GM12878 (cell line): Measurements from ENCODE around the gene GMDS. TPM values are rescaled to one million over a fixed set of nuclear protein-coding genes. Genes with fewer than 3 reads are reported as not detected.

ENCODE experiments used
- BCLAF1 ChIP-seq: fragments of 450-650 bp; IDR thresholded peaks from 2 replicates; pipeline ENCODE4 v1.6.1; 2017; ENCODE audit warnings: antibody characterized with exemption, mild to moderate bottlenecking, moderate library complexity
- CBX5 ChIP-seq: sonication (generic); IDR thresholded peaks from 2 replicates; pipeline ENCODE4 v1.6.1; 2016; ENCODE audit warnings: low read depth, moderate library complexity, mild to moderate bottlenecking, inconsistent platforms
- CHD1 ChIP-seq: IDR thresholded peaks from 2 replicates; pipeline ENCODE4 v1.6.1; 2012; ENCODE audit warnings: low read depth, low read length, improper control_type of control experiment
- EGR1 ChIP-seq, 2 experiments: IDR thresholded peaks; 1 replicate in 1 of 2; 2 replicates in 1 of 2; pipeline ENCODE4 v1.6.1; 2011 to 2012; ENCODE audit warnings: low read depth in 2 of 2, low read length in 2 of 2, borderline replicate concordance in 1 of 2, mild to moderate bottlenecking in 1 of 2, moderate library complexity in 1 of 2
- ESRRA ChIP-seq: IDR thresholded peaks from 2 replicates; pipeline ENCODE4 v1.6.1; 2012; ENCODE audit warnings: mild to moderate bottlenecking, low read length, improper control_type of control experiment
- ETV6 ChIP-seq, 2 experiments: fragments of 450-650 bp in 1 of 2; IDR thresholded peaks in 1 of 2; conservative IDR thresholded peaks in 1 of 2; 2 replicates each; pipeline ENCODE4 v1.6.1; 2014; ENCODE audit warnings: antibody characterized with exemption in 1 of 2, borderline replicate concordance in 1 of 2, low read depth in 1 of 2, mild to moderate bottlenecking in 1 of 2, moderate library complexity in 1 of 2
- IKZF2 ChIP-seq, 2 experiments: fragments of 450-650 bp; IDR thresholded peaks; 2 replicates each; pipeline ENCODE4 v1.6.1; 2017; ENCODE audit warnings: mild to moderate bottlenecking in 2 of 2, moderate library complexity in 2 of 2
- MAX ChIP-seq: IDR thresholded peaks from 2 replicates; pipeline ENCODE4 v1.6.1; 2012; ENCODE audit warnings: low read depth, low read length, improper control_type of control experiment
- MEF2A ChIP-seq: IDR thresholded peaks from 2 replicates; pipeline ENCODE4 v1.6.1; 2011; ENCODE audit warnings: low read depth, mild to moderate bottlenecking, low read length, moderate library complexity; ENCODE audit not compliant: insufficient read depth
- MTA2 ChIP-seq: fragments of 450-650 bp; IDR thresholded peaks from 2 replicates; pipeline ENCODE4 v1.6.1; 2016; ENCODE audit warnings: low read depth, mild to moderate bottlenecking, moderate library complexity
- MYB ChIP-seq: fragments of 150-350 bp; IDR thresholded peaks from 2 replicates; pipeline ENCODE4 v1.6.1; 2014; ENCODE audit warnings: mild to moderate bottlenecking, low read depth, low read length, borderline replicate concordance
- NR2C1 ChIP-seq: fragments of 450-650 bp; IDR thresholded peaks from 2 replicates; pipeline ENCODE4 v1.6.1; 2017; ENCODE audit warnings: antibody characterized with exemption, mild to moderate bottlenecking, moderate library complexity
- NR2C2 ChIP-seq: IDR thresholded peaks from 2 replicates; pipeline ENCODE4 v1.6.1; 2011; ENCODE audit warnings: borderline replicate concordance, low read depth; ENCODE audit not compliant: control insufficient read depth, insufficient read length
- SMARCA5 ChIP-seq: fragments of 450-650 bp; IDR thresholded peaks from 2 replicates; pipeline ENCODE4 v1.6.1; 2017; ENCODE audit warnings: mild to moderate bottlenecking
- SP1 ChIP-seq: IDR thresholded peaks from one replicate; pipeline ENCODE4 v1.6.1; 2011; ENCODE audit warnings: low read depth, low read length
- SPI1 ChIP-seq: IDR thresholded peaks from 2 replicates; pipeline ENCODE4 v1.6.1; 2011; ENCODE audit warnings: low read depth, mild to moderate bottlenecking, low read length, moderate library complexity, borderline replicate concordance; ENCODE audit not compliant: insufficient read depth
- TCF3 ChIP-seq: IDR thresholded peaks from 2 replicates; pipeline ENCODE4 v1.6.1; 2012; ENCODE audit warnings: low read depth, mild to moderate bottlenecking, low read length, borderline replicate concordance; ENCODE audit not compliant: insufficient read depth
- ZNF592 ChIP-seq: fragments of 450-650 bp; IDR thresholded peaks from 2 replicates; pipeline ENCODE4 v1.6.1; 2017; ENCODE audit warnings: mild to moderate bottlenecking, moderate library complexity
- polyA plus RNA-seq, 11 experiments: library from polyadenylated mRNA; depleted of rRNA in 4 of 11; unstranded in 6 of 11; stranded (reverse) in 5 of 11; fragments of >200 nt; fragmentation: Nextera tagmentation in 4 of 11; fragmentation: Illumina TruSeq in 1 of 11; extraction: Ambion mirVana in 4 of 11; extraction: Trizol in 1 of 11; gene quantifications; 1 replicate in 1 of 11; 2 replicates in 10 of 11; pipeline versions ENCODE4 v1.2.1 to v1.2.3, GENCODE V29; 2011 to 2016; ENCODE audit warnings: inconsistent platforms in 2 of 11, missing spikeins in 2 of 11, low read depth in 1 of 11
- total RNA-seq, 4 experiments: library from RNA; depleted of rRNA in 3 of 4; stranded (reverse); fragments of >200 nt in 3 of 4; fragmentation: Illumina TruSeq in 1 of 4; extraction: Trizol in 1 of 4; gene quantifications; 2 replicates each; pipeline versions ENCODE4 v1.2.1 to v1.2.3, GENCODE V29; 2013 to 2021
- TF ChIP-seq, protein P1 (sequence below): fragments of 450-650 bp; IDR thresholded peaks from 2 replicates; pipeline ENCODE4 v1.6.1; 2017; ENCODE audit warnings: low read depth, mild to moderate bottlenecking, moderate library complexity
- TF ChIP-seq, protein P2 (sequence below): IDR thresholded peaks from 2 replicates; pipeline ENCODE4 v1.6.1; 2012; ENCODE audit warnings: low read length, inconsistent platforms

The GMDS gene
- total and polyA plus RNA-seq, 10 of the 15 experiments (the other 5 are each of a cell fraction or from before 2014, with no cell fraction given), result 0.61 to 53.8 (median 29.3) TPM

- TF ChIP-seq NR2C2, result no peak
- TF ChIP-seq TCF3, result no peak
- TF ChIP-seq MAX, result no peak
- peak; percentile 88 for TF ChIP-seq MEF2A
- no peak for TF ChIP-seq MYB
- TF ChIP-seq, protein P1, sequence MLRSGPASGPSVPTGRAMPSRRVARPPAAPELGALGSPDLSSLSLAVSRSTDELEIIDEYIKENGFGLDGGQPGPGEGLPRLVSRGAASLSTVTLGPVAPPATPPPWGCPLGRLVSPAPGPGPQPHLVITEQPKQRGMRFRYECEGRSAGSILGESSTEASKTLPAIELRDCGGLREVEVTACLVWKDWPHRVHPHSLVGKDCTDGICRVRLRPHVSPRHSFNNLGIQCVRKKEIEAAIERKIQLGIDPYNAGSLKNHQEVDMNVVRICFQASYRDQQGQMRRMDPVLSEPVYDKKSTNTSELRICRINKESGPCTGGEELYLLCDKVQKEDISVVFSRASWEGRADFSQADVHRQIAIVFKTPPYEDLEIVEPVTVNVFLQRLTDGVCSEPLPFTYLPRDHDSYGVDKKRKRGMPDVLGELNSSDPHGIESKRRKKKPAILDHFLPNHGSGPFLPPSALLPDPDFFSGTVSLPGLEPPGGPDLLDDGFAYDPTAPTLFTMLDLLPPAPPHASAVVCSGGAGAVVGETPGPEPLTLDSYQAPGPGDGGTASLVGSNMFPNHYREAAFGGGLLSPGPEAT, result 0 out of 2 replicates have a peak, but pooled peaks have one; percentile 16
- no peak for TF ChIP-seq NR2C1
- TF ChIP-seq MTA2, result 0 out of 2 replicates have a peak, but pooled peaks have one; percentile 11
- no peak for TF ChIP-seq ZNF592
- no peak for TF ChIP-seq SMARCA5
- no peak for TF ChIP-seq CBX5
- no peak for TF ChIP-seq BCLAF1
- no peak for TF ChIP-seq ESRRA
- TF ChIP-seq, protein P2, sequence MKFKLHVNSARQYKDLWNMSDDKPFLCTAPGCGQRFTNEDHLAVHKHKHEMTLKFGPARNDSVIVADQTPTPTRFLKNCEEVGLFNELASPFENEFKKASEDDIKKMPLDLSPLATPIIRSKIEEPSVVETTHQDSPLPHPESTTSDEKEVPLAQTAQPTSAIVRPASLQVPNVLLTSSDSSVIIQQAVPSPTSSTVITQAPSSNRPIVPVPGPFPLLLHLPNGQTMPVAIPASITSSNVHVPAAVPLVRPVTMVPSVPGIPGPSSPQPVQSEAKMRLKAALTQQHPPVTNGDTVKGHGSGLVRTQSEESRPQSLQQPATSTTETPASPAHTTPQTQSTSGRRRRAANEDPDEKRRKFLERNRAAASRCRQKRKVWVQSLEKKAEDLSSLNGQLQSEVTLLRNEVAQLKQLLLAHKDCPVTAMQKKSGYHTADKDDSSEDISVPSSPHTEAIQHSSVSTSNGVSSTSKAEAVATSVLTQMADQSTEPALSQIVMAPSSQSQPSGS, result peak; percentile 72
- 0 out of 3 replicates have a peak, but pooled peaks of 1 of the 2 experiments have one; percentile 2 for TF ChIP-seq EGR1 (IDR thresholded peaks at IDR 0.05; ENCODE audit: borderline replicate concordance in 1 of 2, low read depth in 2 of 2, low read length in 2 of 2)
- no peak for TF ChIP-seq CHD1
- peak; percentile 52 to 68; a peak in 3 of 4 replicates for TF ChIP-seq IKZF2 (IDR thresholded peaks at IDR 0.05)
- peak in 1 of 2 experiments; percentile 46; a peak in 1 of 4 replicates for TF ChIP-seq ETV6 (conservative IDR thresholded peaks at IDR 0.05 in 1 of 2, IDR thresholded peaks at IDR 0.05 in 1 of 2; ENCODE audit: borderline replicate concordance in 1 of 2, low read depth in 1 of 2)
- TF ChIP-seq SP1, result no peak
- no peak for TF ChIP-seq SPI1
Observed at GRCh38 chr6:2129182-2129621, 116.2 kb downstream of the GMDS start (continued).
